Activated CD4-positive, alpha-beta T cell treated with anti-CD3 and anti-CD28 coated beads, Interleukin-2, amount 50 U/mL, for 24 hours (primary cell): Measurements from ENCODE around the gene LORICRIN.

ENCODE experiments used
- DNase-seq, 2 donors: peaks; one replicate each; pipeline ENCODE4 v3.0.0-alpha.2; 2020; ENCODE audit warnings: low read depth in 1 of 2, low spot score in 1 of 2

Gene LORICRIN

GRCh38 chr1:153248176-153248879, 11.2 kb upstream of the LORICRIN start:
- DNase-seq = no peak

- no peak for DNase-seq
Measured at GRCh38 chr1:153250166-153250565, 9.3 kb upstream of the LORICRIN start.

- DNase-seq = no peak
Measured at GRCh38 chr1:153251087-153251486, 8.4 kb upstream of the LORICRIN start.

- no peak for DNase-seq
Measured at GRCh38 chr1:153251562-153251961, 7.9 kb upstream of the LORICRIN start.

GRCh38 chr1:153251988-153252387, 7.5 kb upstream of the LORICRIN start:
- no peak for DNase-seq

- DNase-seq = no peak
Measured at GRCh38 chr1:153253076-153253475, 6.4 kb upstream of the LORICRIN start.

- no peak for DNase-seq
Measured at GRCh38 chr1:153253693-153254092, 5.8 kb upstream of the LORICRIN start.

- DNase-seq = no peak
Measured at GRCh38 chr1:153260585-153261280, 1.2 kb downstream of the LORICRIN start.

- no peak for DNase-seq
Measured at GRCh38 chr1:153261281-153262069, 2.0 kb downstream of the LORICRIN start.

- DNase-seq = no peak
Measured at GRCh38 chr1:153262070-153262366, 2.5 kb downstream of the LORICRIN start.

- no peak for DNase-seq
Measured at GRCh38 chr1:153262462-153263157, 3.1 kb downstream of the LORICRIN start.

- DNase-seq = no peak
Measured at GRCh38 chr1:153265457-153265856, 6.0 kb downstream of the LORICRIN start.

GRCh38 chr1:153271711-153272110, 12.2 kb downstream of the LORICRIN start:
- DNase-seq = no peak

GRCh38 chr1:153272186-153272585, 12.7 kb downstream of the LORICRIN start:
- DNase-seq = no peak

- DNase-seq = no peak
Measured at GRCh38 chr1:153277852-153278251, 18.4 kb downstream of the LORICRIN start.

GRCh38 chr1:153288634-153289275, 29.3 kb downstream of the LORICRIN start:
- DNase-seq = no peak

GRCh38 chr1:153291514-153291913, 32.0 kb downstream of the LORICRIN start:
- no peak for DNase-seq

- DNase-seq = no peak
Measured at GRCh38 chr1:153292185-153292584, 32.7 kb downstream of the LORICRIN start.

GRCh38 chr1:153292740-153293479, 33.4 kb downstream of the LORICRIN start:
- no peak for DNase-seq

- DNase-seq = no peak
Measured at GRCh38 chr1:153293480-153293775, 33.9 kb downstream of the LORICRIN start.

GRCh38 chr1:153293851-153294250, 34.4 kb downstream of the LORICRIN start:
- no peak for DNase-seq
